Hypothalamus (tissue), 51 donors: ENCODE measurements around the gene MRNIP.

Experiments
- DNase-seq, 51 donors: peaks; one replicate each; lab custom pipeline; 2025; lab: John Stamatoyannopoulos, UW

The MRNIP gene

DNA sequence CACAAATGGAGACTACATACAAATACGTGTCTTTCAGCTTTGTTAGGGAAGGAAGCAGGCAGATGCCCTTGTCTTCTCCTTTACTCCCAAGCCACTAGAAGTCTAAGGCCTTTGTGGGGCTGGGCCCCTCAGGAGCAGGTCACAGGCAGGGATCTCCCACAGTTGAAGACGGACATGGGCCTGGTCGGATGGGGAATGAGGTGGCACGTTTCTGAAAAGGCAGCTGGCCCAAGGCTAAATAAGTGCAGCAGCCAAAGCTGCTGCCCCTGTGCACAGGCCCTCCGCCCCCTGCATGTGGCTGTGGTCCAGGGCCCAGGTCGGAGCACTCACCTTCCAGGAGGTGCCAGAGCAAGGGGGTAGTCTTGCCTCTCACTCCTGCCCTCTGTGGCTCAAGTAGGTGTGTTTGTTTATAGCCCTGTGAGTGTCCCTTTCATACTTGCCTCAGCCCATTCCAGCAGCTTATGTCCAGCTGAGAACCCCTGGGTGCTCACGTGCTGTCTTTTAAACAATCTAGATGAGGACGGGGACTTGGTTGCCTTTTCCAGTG, 36.1 kb downstream of the MRNIP start:
- no peak for DNase-seq

DNA sequence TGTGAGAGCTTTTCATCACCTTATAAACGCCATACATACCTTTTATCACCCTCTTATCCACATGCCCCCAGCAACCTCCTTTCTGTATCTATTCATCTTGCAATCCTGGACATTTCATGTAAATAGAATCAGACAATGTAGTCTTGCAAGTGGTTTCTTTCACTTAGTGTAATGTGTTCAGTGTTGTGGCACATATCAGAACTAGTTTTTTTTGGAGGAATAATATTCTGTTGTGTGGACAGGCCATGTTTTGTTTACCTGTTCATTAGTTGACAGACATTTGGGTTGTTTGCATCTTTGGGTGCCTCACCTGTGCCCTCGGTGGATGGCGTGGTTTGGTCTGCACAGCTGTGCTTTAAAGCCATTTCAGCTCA, 36.6 kb downstream of the MRNIP start:
- no peak for DNase-seq

DNA sequence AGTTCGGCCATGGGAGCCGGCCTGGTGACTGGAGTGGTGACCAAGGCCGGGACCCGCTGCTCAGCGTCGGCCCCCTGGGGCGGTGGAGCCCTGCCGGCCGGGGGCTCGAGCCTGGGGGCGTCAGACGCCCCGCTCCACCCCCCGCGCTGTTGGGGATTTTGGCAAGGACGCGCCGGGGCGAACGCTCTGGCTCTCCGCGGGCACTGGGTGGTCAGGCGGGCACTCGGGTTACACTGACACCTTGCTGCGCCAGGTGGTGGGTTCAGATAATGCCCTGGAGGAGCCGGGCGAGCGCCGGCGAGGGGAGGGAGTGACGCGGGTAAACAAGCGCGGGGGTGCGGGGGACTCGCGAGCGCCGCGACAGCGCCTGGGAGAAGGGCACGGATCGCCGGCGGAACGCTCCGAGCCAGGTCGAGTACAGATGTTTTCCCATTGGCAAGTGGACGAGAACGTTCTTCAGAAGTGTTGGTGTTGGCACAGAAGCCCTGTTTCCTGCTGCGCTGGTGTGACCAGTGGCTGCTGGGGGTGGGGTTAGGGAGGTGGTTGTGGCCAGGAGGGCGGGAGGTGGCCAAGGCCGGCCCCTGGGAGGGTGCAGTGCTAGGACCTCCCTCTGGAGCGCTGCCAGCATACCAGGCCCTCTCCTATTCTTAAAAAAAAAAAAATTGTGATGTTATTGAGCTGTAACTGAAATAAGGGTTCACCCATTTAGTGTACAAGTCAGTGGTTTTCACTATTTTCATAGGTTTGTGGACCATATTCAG, 37.1 kb downstream of the MRNIP start:
- DNase-seq = peak; percentile 26 to 94 (median 82)

DNA sequence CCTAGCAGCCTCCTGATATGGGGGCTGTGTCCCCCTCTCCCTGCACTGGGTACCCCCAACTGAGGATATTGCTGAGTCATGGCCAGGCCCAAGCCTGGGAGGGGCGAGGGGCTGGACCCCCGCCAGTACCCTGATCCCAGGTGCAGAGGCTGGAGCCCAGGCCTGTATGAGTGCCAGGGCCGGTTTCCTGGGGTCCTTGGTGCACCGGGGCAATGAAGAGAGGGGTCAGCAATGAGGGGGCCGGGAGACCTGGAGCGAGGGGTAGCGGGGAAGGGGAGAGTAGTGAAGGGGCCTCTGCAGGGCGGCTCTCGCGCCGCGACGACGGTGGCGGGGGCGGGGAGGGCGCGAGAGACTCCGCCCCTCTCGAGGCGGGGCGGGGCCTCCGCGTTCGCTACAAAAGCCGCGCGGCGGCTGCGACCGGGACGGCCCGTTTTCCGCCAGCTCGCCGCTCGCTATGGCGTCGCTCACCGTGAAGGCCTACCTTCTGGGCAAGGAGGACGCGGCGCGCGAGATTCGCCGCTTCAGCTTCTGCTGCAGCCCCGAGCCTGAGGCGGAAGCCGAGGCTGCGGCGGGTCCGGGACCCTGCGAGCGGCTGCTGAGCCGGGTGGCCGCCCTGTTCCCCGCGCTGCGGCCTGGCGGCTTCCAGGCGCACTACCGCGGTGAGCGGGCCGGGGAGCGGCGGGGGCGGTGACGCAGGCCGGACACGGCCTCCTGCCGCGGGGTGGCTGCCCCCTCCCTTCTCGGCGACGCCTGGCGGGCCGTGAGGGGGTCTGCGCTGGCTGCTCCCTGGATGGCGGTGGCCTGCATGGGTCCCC, 37.9 kb downstream of the MRNIP start, which contains the start of gene SQSTM1:
Gene SQSTM1, plus strand, starts transcription at position 423 of the 815 bp plus-strand sequence. Its CDS starts 32 bp downstream, at position 455.
- DNase-seq = peak; percentile 31 to 94 (median 82)

DNA sequence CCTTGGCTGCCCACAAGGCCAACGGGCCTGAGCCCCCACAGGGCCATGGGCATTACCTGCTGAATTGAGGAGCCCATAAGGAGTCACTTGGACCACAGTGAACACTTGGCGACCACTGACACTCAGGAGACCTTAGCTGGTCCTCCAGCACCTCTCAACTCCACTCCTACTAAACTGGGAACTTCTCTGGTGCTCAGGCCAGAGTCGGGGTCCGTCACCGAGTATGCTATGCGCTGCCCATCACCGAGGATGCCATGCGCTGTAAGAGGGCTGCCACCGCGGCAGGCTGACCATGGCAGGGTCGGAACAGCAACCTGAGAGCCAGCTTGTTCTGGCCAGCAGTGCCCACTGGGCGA, 38.5 kb downstream of the MRNIP start:
- DNase-seq = peak in 5 of 51 donors; percentile 48 to 63 (median 58)

DNA sequence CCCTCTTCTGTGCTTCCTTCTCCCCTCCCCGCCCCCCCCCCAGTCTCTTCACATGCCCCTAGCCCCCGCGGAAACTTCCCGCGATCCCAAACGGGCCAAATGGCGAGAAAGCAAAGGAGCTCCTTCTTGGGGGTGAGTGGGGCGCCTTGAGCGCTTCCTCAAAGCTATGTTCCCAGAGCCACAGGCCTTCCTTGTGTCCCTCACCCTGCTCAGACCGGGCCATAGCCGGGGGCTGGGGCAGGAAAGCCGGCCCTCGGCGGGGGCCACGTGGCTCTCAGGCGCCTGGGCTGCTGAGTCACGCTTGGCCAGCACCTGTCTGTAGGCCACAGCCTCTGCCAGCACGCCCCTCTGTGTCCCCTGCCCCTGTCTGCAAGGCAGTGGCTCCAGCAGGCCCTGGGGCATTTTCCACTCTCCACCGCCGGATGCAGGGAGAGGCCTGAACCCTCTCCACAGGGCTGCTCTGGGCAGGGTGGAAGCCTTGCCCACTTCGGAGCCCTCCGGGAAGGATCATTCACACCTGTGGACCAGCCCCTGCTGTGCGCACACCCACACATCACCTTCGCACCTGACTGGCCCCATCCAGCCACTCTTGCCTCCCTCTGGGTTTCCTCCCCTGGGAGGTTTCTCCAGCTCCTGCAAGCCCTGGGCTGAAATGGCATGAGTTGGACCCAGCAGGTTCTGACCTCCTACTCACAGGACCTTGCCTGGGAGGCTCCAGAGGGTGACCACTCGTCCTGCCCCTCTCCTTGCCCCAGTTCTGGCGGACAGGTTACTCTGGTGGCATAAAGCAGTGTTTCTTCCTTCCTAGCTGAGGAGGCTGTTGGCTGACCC, 39.1 kb downstream of the MRNIP start:
- DNase-seq = peak in 47 of 51 donors; percentile 45 to 89 (median 72)

DNA sequence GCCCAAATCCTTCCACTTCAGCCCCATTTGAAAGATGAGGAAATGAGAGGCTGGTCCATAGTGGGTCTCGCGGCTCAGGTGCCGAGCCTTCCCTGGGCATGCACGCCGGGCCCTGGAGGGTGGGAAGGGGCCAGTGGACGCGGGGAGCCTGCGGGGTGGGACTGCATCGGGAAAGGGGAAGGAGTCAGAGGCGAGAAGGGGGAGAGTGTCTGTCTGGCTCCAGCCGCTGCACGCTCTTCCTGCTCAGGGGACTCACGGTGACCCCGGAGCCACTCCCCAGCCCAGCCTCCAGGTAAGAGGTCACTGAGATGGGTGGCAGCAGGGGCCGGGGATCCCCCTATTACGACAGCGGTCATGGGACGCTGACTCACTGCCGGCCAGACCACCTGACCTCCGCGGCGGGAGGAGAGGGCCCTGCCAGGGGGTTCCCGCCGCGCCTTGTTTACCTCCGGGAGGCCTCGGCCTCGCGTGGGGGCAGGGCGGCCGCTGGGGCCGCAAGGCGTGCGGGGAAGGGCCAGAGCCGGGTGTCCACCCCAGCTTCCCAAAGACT, 39.8 kb downstream of the MRNIP start:
- peak; percentile 65 to 96 (median 91) for DNase-seq

DNA sequence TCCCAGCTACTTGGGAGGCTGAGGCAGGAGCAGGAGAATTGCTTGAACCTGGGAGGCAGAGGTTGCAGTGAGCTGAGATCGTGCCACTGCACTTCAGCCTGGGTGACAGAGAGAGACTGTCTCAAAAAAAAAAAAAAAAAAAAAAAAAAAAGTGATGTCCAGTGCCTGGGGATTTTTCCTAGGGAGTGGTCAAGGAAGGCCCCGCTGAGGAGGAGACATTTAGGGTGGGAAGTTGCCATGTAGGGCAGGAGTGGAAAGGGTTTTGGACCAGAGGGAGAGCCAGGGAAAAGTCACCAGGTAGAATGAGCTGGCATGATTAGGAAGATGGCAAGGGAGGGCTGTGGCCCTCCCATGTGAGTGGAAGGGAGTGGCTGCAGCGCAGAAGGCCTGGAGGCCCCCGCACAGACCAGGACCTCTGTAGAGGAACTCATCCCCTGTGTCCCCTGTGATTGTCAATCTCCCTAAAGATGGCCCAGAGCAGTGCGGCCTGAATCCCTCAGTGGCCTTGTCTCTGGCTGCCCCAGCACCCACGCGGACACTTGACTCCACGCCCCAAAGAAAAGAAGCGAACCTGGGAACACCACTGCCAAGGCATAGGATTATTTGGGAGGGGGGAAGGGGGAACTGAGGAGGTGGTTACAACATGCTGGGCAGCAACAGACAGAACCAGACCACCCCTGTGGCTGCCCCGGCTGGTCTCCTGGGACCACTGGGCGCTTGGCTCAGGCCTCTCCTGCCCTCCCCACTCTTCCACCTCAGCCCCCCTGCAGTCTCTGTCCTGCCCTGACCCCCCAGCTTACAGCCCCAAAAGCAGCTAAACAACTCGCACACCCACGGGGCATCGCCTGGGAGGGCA, 40.5 kb downstream of the MRNIP start:
- DNase-seq = peak in 1 of 51 donors; percentile 50

DNA sequence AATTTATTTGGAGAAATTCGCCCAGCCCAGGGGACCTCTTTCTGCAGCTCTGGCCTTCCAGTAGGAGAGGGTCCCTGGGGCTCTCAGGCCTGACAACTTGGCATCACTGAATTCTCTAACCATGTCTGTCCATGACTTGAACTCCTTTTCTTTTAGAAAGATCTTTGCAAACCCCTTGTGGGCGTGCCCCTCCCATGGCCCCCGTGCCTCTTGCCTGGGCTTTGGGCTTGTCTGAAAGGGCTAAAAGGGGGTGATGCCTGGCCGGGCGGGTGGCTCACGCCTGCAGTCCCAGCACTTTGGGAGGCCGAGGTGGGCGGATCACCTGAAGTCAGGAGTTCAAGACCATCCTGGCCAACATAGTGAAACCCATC, 41.2 kb downstream of the MRNIP start:
- peak in 1 of 51 donors; percentile 48 for DNase-seq

DNA sequence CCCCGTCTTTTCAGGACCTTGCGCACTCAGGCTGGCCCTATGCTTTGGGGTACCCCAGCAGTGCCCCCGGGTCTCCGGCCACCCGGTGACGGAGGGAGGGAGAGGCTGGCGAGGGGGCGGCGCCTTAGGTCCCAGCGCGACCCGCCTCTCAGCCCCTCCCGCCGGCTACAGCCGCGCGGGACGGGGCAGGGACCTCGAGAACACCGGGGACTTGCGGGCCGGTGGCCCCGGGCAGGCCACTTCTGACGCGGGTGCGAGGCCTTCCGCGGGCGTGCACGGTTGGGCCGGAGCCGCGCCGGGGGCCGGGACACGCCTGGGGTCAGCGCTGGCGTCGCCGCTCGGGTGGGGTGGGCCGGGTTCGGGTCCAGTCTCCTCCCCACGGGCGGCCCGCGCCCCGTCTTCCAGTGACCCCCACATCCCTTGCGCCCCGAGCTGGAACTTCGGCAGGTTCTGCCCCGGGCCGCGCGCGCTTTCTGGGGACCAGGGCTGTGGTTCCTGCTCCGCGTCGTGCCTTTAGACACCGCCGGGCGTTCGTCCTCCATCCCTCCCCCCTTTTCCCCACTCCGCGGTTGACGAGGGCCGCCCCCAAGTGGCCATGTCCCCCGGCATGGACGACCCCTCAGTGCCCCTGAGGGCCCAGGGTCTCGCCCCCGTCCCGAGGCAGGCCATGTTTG, 41.7 kb downstream of the MRNIP start:
- peak in 5 of 51 donors; percentile 21 to 48 (median 37) for DNase-seq

DNA sequence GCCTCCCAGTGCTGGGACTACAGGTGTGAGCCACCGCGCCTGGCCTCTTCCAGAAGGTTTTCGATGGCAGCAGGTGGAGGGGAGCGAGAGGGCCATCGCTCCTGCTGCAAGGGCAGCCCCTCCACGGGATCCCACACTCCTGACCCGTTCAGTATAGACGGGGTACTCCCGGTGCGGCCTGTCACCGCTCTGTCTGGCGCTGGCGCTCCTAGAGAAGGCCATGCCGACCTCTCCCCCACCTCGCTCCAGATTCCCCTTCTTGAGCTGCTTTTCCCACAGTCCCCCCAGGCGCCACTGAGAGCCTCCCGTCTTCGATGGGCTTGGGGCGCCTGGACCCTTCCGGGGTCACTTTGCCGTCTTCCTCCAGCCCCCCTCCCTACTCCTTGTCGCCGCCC, 42.2 kb downstream of the MRNIP start:
- DNase-seq = no peak

DNA sequence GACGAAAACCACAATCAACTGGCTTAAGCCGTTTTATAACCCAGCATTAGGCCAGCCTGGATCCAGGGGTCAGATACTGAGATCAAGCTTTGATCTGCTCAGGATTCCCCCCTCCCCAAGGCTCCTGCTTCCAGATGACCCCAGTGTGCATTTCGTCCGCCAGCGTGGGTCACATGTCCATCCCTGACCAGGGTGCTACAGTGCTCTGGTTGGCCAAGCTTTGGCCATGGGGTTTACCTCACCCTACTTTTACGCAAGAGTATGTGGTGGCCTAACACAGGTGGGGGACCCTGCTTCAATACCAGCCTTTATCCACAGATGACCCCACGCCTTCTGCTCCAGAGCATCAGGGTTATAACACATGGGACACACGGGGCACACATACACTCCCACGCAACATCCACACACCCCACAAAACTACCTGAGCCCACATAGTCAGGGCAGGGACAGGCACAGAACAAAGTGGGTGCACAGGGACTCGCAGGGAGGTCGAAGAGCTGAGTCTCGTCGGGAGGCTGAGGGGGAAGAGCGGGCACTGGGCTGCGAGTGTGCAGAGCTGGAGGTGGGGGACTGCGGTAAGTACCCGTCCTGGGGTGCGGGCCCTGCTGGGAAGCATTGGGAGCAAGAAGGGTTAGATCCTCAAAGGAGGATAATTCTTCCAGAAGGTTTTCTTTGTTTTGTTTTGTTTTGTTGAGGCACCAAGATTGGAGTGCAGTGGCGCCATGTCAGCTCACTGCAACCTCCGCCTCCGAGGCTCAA, 42.9 kb downstream of the MRNIP start:
- no peak for DNase-seq

DNA sequence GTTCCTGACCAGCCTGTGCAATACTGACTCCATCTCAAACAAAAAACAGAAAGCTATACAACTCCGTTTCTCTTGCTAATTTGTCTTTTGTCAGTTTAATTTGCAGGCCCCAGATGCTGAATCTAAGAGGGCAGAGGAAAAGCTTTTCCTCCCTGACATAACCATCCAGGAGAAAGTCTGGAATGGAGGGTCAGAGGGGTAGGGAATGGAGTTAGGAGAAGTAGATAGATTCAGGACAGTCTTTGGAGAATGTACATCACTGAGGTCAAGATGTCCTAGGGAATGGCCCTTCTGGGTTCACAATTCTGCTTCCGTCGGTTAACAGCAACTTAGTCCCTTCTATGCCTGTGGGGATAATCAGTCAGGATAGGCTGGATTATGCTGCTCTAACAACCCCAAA, 44.5 kb downstream of the MRNIP start:
- DNase-seq = no peak

DNA sequence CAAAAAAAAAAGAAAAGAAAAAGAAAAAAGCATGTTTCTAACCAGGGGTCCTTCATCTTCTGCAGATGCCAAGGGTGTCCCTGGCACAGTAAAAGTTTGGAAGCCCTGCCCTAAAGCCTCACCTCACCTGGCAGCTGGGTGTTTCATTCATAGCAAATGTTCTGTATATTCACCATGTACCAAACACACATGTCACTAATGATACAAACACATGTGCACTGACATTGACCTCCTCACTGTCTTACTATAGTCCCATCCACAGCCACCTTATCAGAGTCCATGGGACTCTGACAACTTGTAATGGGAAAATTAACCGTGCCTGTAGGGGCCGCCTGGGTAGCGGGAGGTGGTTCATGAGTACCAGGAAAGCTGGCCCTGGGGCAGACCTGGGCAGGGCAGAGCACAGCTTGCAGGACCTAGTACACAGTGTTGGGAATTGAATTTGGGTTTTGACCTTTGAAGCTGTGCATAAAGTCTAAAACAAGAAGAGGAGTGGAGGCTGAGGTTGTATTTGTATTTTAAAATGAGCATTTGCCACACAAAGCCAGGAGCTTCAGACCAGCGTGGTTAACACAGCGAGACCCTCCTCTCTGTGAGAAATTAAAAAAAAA, 45.5 kb downstream of the MRNIP start:
- no peak for DNase-seq

DNA sequence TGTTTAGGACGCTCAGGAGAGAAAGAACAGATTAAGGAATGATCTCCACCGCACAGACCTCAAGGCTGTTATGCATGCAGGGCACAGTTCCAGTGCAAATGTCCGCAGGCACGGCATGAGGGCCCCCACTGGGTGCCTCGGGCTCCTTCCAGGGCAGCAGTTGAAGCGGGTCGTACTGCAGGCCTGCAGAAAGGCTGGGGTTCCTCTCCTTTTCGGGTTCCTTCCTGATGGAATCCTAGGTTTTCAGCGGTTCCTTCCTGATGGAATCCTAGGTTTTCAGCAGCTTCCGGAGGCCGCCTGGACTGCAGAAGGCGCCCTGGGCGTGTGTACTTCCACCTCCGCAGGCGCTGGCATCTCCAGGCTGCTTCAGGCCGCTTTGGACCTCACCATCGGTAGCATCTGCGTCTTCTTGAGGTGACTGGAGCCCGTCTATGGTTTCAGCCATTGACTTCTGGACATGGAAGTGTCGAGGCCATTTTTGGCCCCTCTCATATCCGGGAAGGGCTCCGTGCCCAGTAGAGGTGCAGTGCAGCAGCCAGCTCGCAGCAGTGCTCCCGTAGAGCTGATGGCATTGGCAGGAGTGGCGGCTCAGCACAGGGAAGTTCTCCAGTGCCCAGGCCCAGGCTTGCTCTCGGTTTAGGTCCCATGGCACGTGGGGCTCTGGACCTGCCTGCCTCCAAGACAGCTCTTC, 46.3 kb downstream of the MRNIP start:
- no peak for DNase-seq

DNA sequence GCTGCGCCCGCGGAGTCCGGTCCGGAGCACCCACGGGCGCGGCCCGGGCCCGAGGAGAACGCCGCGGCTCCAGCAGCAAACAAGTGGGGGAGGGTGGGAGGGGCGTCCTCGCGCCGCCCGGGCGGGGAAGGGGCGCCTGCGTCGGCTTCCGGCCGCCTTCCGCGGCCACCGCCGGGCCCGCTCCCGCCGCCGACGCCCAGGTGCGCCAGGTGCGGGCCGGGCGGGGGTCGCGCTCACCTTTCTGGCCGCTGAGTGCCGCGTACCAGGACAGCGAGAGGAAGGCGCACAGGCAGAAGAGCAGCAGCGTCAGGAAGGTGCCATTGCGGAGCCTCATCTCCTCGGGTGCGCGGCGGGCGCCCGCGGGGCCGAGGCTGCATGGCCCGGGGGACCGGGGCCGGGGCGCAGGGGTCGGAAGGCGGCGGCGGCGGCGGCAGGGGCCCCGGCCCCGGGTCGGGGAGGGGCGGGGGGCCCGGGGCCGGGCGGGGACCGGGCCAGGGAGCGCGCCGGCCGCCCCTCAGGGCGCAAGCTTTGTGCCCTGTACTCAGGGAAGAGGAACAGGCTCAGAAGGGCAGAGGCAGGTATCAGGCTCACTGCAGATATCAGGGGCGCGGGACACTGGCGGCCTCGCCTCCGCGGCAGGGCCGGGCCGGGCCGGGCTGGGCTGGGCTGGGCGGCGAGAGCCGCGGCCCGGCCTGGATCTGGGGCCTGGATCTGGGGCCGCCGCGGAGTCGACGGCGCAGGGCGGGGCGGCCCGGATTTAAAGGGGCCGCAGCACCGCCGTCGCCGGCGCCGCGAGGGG, 52.2 kb downstream of the MRNIP start, which contains the start of gene MGAT4B:
Gene MGAT4B, minus strand, starts transcription at position 617 of the 799 bp plus-strand sequence. Its CDS starts 283 bp downstream, at position 334.
- peak in 39 of 51 donors; percentile 26 to 82 (median 55) for DNase-seq
